ENCODE data around the gene CHDH. TPM values are rescaled to one million over a fixed set of nuclear protein-coding genes. Genes with fewer than 3 reads are reported as not detected.

Gene CHDH
- total RNA-seq, 2 experiments from 2014 or later: 0.31 to 0.60 TPM

- no peaks in the 10 kb centered on the region for H3K4me1 ChIP-seq (ENCODE audit: insufficient read depth, low read length)
- DNase-seq: no peak
- Mint-ChIP-seq H3K4me1 (ENCODE audit: low read depth) (no peaks in the 10 kb centered on the region), H3K4me3 (no peak overlapping the region), H3K9me3 (no peaks in the 10 kb centered on the region), H3K36me3 (ENCODE audit: low read depth) (peaks cover 31% of the 10 kb centered on the region), H3K27me3 (peaks cover 9% of the 10 kb centered on the region), H3K27ac (no peak overlapping the region)
- H3K36me3 ChIP-seq (ENCODE audit: insufficient read depth, low read length): peaks cover 17% of the 10 kb centered on the region
- ChIA-PET POLR2A (no interaction called here), CTCF (no interaction called here)
- no peak overlapping the region for H3K4me3 ChIP-seq (ENCODE audit: low read length)
- intact Hi-C loops (cut with DNase I, micrococcal nuclease): no loop called here
- no peaks in the 10 kb centered on the region for H3K9me3 ChIP-seq (ENCODE audit: control insufficient read depth in 1 of 2, insufficient read depth in 1 of 2, low read length in 2 of 2)
- no peak overlapping the region for H3K27ac ChIP-seq (ENCODE audit: low read depth in 1 of 2, low read length in 2 of 2)
- TF ChIP-seq CTCF (IDR thresholded peaks at IDR 0.05): no peak
- no peaks in the 10 kb centered on the region for H3K27me3 ChIP-seq (ENCODE audit: control insufficient read depth in 1 of 2, insufficient read depth in 2 of 2, low read length in 2 of 2)
- no peak for ATAC-seq (ENCODE audit: poor library complexity)
These were observed 12.0 kb upstream of the CHDH start for GRCh38 chr3:53858096-53858741.

- Mint-ChIP-seq H3K4me3 (no peak overlapping the region), H3K36me3 (ENCODE audit: low read depth) (peaks cover 19% of the 10 kb centered on the region), H3K27ac (no peak overlapping the region), H3K4me1 (ENCODE audit: low read depth) (no peaks in the 10 kb centered on the region), H3K27me3 (peaks cover 13% of the 10 kb centered on the region), H3K9me3 (no peaks in the 10 kb centered on the region)
- Histone ChIP-seq H3K4me3 (ENCODE audit: low read length) (no peak overlapping the region), H3K27me3 (ENCODE audit: control insufficient read depth in 1 of 2, insufficient read depth in 2 of 2, low read length in 2 of 2) (no peaks in the 10 kb centered on the region), H3K27ac (ENCODE audit: low read depth in 1 of 2, low read length in 2 of 2) (no peak overlapping the region), H3K4me1 (ENCODE audit: insufficient read depth, low read length) (no peaks in the 10 kb centered on the region), H3K36me3 (ENCODE audit: insufficient read depth, low read length) (peaks cover 13% of the 10 kb centered on the region), H3K9me3 (ENCODE audit: control insufficient read depth in 1 of 2, insufficient read depth in 1 of 2, low read length in 2 of 2) (no peaks in the 10 kb centered on the region)
- ChIA-PET POLR2A (no interaction called here), CTCF (no interaction called here)
- ATAC-seq (ENCODE audit: poor library complexity): no peak
- intact Hi-C loops (cut with DNase I, micrococcal nuclease): no loop called here
- TF ChIP-seq CTCF (IDR thresholded peaks at IDR 0.05): no peak
- no peak for DNase-seq
These were observed 10.7 kb upstream of the CHDH start for GRCh38 chr3:53856964-53857363.

- peaks cover 46% of the 10 kb centered on the region for H3K27me3 Mint-ChIP-seq
- peaks cover 19 to 26% of the 10 kb centered on the region in 2 experiments for H3K27me3 ChIP-seq (ENCODE audit: control insufficient read depth in 1 of 2, insufficient read depth in 2 of 2, low read length in 2 of 2)
- CTCF ChIA-PET: interaction anchor here (0.7 kb wide), 1 partner anchor 163 kb away, joined by 3 read pairs; no protein-coding TSS in a partner anchor
These were observed 4.7 kb upstream of the CHDH start for GRCh38 chr3:53850895-53851294.

More at GRCh38 chr3:53850895-53851294, 4.7 kb upstream of the CHDH start:
- intact Hi-C loops (cut with DNase I, micrococcal nuclease): no loop called here
- POLR2A ChIA-PET: no interaction called here
- no peak for TF ChIP-seq CTCF (IDR thresholded peaks at IDR 0.05)
- DNase-seq (no peak), ATAC-seq (ENCODE audit: poor library complexity) (no peak)
- Mint-ChIP-seq H3K27ac (no peak overlapping the region), H3K4me1 (ENCODE audit: low read depth) (peaks cover 3% of the 10 kb centered on the region), H3K9me3 (no peaks in the 10 kb centered on the region), H3K4me3 (no peak overlapping the region), H3K36me3 (ENCODE audit: low read depth) (no peaks in the 10 kb centered on the region)
- Histone ChIP-seq H3K36me3 (ENCODE audit: insufficient read depth, low read length) (no peaks in the 10 kb centered on the region), H3K9me3 (ENCODE audit: control insufficient read depth in 1 of 2, insufficient read depth in 1 of 2, low read length in 2 of 2) (no peaks in the 10 kb centered on the region), H3K4me3 (ENCODE audit: low read length) (no peak overlapping the region), H3K27ac (ENCODE audit: low read depth in 1 of 2, low read length in 2 of 2) (no peak overlapping the region), H3K4me1 (ENCODE audit: insufficient read depth, low read length) (peaks cover 5% of the 10 kb centered on the region)

Measured in CD4-positive, alpha-beta T cell (primary cell).